ENCODE results near the gene ARFGEF3. TPM values are rescaled to one million over a fixed set of nuclear protein-coding genes. Genes with fewer than 3 reads are reported as not detected.

The ARFGEF3 gene
- total and polyA plus RNA-seq, 4 donors, result 4.7 to 28.1 (median 14.0) TPM

DNA sequence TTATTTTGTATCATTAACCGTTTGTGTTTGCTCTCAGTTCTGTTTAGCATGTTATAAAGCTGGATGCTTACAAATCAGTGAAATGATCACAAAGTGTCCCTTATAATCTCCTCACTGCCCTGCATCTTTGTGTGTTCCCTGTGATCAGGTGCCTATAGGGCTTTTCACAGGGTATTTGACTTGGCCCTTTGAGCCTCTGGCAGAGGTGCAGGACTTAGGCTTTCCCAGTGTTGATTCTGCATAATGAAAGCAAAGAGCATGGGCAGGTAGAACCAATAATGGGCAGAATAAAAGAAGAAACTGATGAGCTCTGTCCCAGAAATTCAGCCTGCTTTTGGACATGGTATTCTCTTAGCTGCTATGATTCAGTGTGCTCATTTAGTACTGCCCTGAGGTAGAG is 73.5 kb downstream of the ARFGEF3 start:
- TF ChIP-seq, protein P1, sequence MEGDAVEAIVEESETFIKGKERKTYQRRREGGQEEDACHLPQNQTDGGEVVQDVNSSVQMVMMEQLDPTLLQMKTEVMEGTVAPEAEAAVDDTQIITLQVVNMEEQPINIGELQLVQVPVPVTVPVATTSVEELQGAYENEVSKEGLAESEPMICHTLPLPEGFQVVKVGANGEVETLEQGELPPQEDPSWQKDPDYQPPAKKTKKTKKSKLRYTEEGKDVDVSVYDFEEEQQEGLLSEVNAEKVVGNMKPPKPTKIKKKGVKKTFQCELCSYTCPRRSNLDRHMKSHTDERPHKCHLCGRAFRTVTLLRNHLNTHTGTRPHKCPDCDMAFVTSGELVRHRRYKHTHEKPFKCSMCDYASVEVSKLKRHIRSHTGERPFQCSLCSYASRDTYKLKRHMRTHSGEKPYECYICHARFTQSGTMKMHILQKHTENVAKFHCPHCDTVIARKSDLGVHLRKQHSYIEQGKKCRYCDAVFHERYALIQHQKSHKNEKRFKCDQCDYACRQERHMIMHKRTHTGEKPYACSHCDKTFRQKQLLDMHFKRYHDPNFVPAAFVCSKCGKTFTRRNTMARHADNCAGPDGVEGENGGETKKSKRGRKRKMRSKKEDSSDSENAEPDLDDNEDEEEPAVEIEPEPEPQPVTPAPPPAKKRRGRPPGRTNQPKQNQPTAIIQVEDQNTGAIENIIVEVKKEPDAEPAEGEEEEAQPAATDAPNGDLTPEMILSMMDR (IDR thresholded peaks at IDR 0.05; ENCODE audit: control extremely low read depth, extremely low read depth), result no peak
- WGBS, 2 donors, result 96 to 97% methylated on average over 1 of the region's 1 CpG
- ATAC-seq (ENCODE audit: insufficient read depth, low FRiP score), result no peak
- no peaks in the 10 kb centered on the region for H3K9me3 ChIP-seq (ENCODE audit: control insufficient read depth in 4 of 4, insufficient read depth in 3 of 4, low read length in 3 of 4)
- H3K27me3 ChIP-seq (ENCODE audit: control insufficient read depth in 3 of 3, insufficient read depth in 3 of 3, low read length in 2 of 3), result no peaks in the 10 kb centered on the region
- peaks cover 0 to 4% (median 0%) of the 10 kb centered on the region in 5 donors for H3K4me1 ChIP-seq (ENCODE audit: control insufficient read depth in 5 of 5, insufficient read depth in 5 of 5, low read length in 5 of 5)
- H3K36me3 ChIP-seq (ENCODE audit: control insufficient read depth in 4 of 4, insufficient read depth in 4 of 4, low read length in 4 of 4), result no peaks in the 10 kb centered on the region
- no peak for DNase-seq
- no peak overlapping the region for H3K4me3 ChIP-seq
- no peak overlapping the region for H3K9ac ChIP-seq (ENCODE audit: insufficient read depth in 1 of 2, low read length in 2 of 2)
- H3K27ac ChIP-seq (ENCODE audit: low read depth in 1 of 2, low read length in 1 of 2), result no peak overlapping the region

DNA sequence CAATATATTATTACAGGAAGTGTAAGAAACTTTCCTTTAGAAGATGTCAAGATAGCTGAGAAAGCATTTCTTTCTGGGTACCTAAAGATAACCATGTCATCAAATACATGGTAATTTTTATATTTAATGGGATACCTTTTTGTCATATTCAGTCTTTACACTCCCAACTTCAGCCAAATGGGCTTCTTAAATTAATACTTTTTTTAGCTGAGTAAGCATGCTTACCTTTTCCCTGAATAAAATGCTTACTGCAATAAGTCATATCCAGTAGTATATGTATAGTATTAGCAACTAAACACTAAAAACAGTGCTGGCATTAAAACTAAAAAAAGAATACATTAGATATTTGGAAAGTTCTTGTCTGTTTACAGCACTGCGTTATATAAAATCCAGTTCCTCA is 74.0 kb downstream of the ARFGEF3 start:
- TF ChIP-seq, protein P1 (IDR thresholded peaks at IDR 0.05; ENCODE audit: control extremely low read depth, extremely low read depth), result no peak
- Histone ChIP-seq H3K4me3 (no peak overlapping the region), H3K27ac (ENCODE audit: low read depth in 1 of 2, low read length in 1 of 2) (no peak overlapping the region), H3K27me3 (ENCODE audit: control insufficient read depth in 3 of 3, insufficient read depth in 3 of 3, low read length in 2 of 3) (no peaks in the 10 kb centered on the region), H3K9me3 (ENCODE audit: control insufficient read depth in 4 of 4, insufficient read depth in 3 of 4, low read length in 3 of 4) (no peaks in the 10 kb centered on the region), H3K4me1 (ENCODE audit: control insufficient read depth in 5 of 5, insufficient read depth in 5 of 5, low read length in 5 of 5) (peaks cover 0 to 4% (median 0%) of the 10 kb centered on the region in 5 donors), H3K36me3 (ENCODE audit: control insufficient read depth in 4 of 4, insufficient read depth in 4 of 4, low read length in 4 of 4) (no peaks in the 10 kb centered on the region), H3K9ac (ENCODE audit: insufficient read depth in 1 of 2, low read length in 2 of 2) (no peak overlapping the region)
- no peak for DNase-seq
- WGBS, 2 donors, result 77 to 96% methylated on average over 1 of the region's 1 CpG
- no peak for ATAC-seq (ENCODE audit: insufficient read depth, low FRiP score)

DNA sequence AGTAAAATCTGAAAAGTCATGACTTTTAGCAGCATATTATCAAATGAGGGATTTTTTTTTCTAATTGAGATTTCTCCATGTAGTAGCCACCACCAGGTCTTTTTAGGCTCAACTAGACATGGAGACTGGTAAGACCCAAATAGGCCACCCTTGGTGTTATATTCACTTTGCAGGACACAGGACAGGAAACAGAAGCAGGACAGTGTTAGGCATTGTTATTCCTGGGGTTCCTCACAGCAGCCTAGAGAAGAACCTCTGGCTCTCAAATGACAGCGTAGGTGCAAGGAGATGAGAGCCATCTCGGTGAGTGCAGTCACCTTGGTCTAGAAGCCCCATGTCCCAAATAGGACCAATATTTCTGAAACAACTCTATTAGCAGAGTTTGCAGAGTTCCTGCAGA is 75.7 kb downstream of the ARFGEF3 start:
- no peaks in the 10 kb centered on the region for H3K36me3 ChIP-seq (ENCODE audit: control insufficient read depth in 4 of 4, insufficient read depth in 4 of 4, low read length in 4 of 4)
- H3K27ac ChIP-seq (ENCODE audit: low read depth in 1 of 2, low read length in 1 of 2), result no peak overlapping the region
- 95 to 98% methylated on average over 2 of the region's 2 CpGs for WGBS, 2 donors
- ATAC-seq (ENCODE audit: insufficient read depth, low FRiP score) (no peak), DNase-seq (no peak)
- no peaks in the 10 kb centered on the region for H3K9me3 ChIP-seq (ENCODE audit: control insufficient read depth in 4 of 4, insufficient read depth in 3 of 4, low read length in 3 of 4)
- TF ChIP-seq, protein P1 (IDR thresholded peaks at IDR 0.05; ENCODE audit: control extremely low read depth, extremely low read depth), result no peak
- peaks cover 0 to 1% (median 0%) of the 10 kb centered on the region in 5 donors for H3K4me1 ChIP-seq (ENCODE audit: control insufficient read depth in 5 of 5, insufficient read depth in 5 of 5, low read length in 5 of 5)
- no peak overlapping the region for H3K9ac ChIP-seq (ENCODE audit: insufficient read depth in 1 of 2, low read length in 2 of 2)
- no peak overlapping the region for H3K4me3 ChIP-seq
- no peaks in the 10 kb centered on the region for H3K27me3 ChIP-seq (ENCODE audit: control insufficient read depth in 3 of 3, insufficient read depth in 3 of 3, low read length in 2 of 3)

DNA sequence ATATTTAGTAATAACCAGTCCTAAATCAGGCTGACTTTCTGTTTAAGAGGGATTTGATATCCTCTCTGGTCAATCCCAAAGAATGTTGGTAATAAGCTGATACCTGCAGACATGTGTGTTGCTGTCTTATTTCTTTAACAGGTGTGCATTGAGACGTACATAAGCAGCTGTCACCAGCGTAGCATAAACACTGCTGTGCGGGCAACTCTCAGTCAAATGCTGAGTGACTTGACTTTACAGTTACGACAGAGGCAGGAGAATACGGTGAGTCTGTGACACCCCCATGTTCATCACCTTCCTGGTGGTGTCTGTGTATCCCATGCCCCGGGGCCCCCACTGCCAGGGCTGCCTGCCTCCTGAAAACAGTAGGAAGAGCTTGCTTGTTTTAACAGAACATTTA is 76.6 kb downstream of the ARFGEF3 start:
- Histone ChIP-seq H3K4me3 (no peak overlapping the region), H3K9ac (ENCODE audit: insufficient read depth in 1 of 2, low read length in 2 of 2) (no peak overlapping the region), H3K27me3 (ENCODE audit: control insufficient read depth in 3 of 3, insufficient read depth in 3 of 3, low read length in 2 of 3) (no peaks in the 10 kb centered on the region), H3K9me3 (ENCODE audit: control insufficient read depth in 4 of 4, insufficient read depth in 3 of 4, low read length in 3 of 4) (no peaks in the 10 kb centered on the region), H3K27ac (ENCODE audit: low read depth in 1 of 2, low read length in 1 of 2) (no peak overlapping the region), H3K36me3 (ENCODE audit: control insufficient read depth in 4 of 4, insufficient read depth in 4 of 4, low read length in 4 of 4) (no peaks in the 10 kb centered on the region), H3K4me1 (ENCODE audit: control insufficient read depth in 5 of 5, insufficient read depth in 5 of 5, low read length in 5 of 5) (peaks cover 0 to 1% (median 0%) of the 10 kb centered on the region in 5 donors)
- TF ChIP-seq, protein P1 (IDR thresholded peaks at IDR 0.05; ENCODE audit: control extremely low read depth, extremely low read depth), result no peak
- 88 to 90% methylated on average over 6 of the region's 6 CpGs for WGBS, 2 donors
- ATAC-seq (ENCODE audit: insufficient read depth, low FRiP score), result no peak
- DNase-seq, result no peak

All from lung (tissue), 12 donors.